ENCODE measurements around the gene CHPF2. TPM values are rescaled to one million over a fixed set of nuclear protein-coding genes. Genes with fewer than 3 reads are reported as not detected.

CHPF2 gene
- total RNA-seq, 1 donor from 2014 or later: 12.1 TPM

- ATAC-seq (no peak), DNase-seq (peak; percentile 28)
- intact Hi-C loops (cut with micrococcal nuclease): no loop called here
Observed at GRCh38 chr7:151252961-151253711, 20.9 kb downstream of the CHPF2 start.

GRCh38 chr7:151254316-151254715 is 22.0 kb downstream of the CHPF2 start:
- ATAC-seq (peak; percentile 24), DNase-seq (peak; percentile 75)
- intact Hi-C loops (cut with micrococcal nuclease): no loop called here

- peak; percentile 14 for DNase-seq
- intact Hi-C loops (cut with micrococcal nuclease): no loop called here
- no peak for ATAC-seq
Observed at GRCh38 chr7:151254851-151255250, 22.6 kb downstream of the CHPF2 start.

- no peak for ATAC-seq
- intact Hi-C loops (cut with micrococcal nuclease): no loop called here
- DNase-seq: no peak
Observed at GRCh38 chr7:151255390-151255789, 23.1 kb downstream of the CHPF2 start.

GRCh38 chr7:151256410-151257045 is 24.2 kb downstream of the CHPF2 start:
- DNase-seq: peak; percentile 57
- peak; percentile 13 for ATAC-seq
- intact Hi-C loops (cut with micrococcal nuclease): no loop called here

GRCh38 chr7:151257990-151258389 is 25.7 kb downstream of the CHPF2 start:
- DNase-seq (no peak), ATAC-seq (no peak)
- intact Hi-C loops (cut with micrococcal nuclease): no loop called here

GRCh38 chr7:151260471-151260870 is 28.2 kb downstream of the CHPF2 start:
- ATAC-seq (no peak), DNase-seq (peak; percentile 17)
- intact Hi-C loops (cut with micrococcal nuclease): no loop called here

- intact Hi-C loops (cut with micrococcal nuclease): no loop called here
- DNase-seq (no peak), ATAC-seq (no peak)
Observed at GRCh38 chr7:151260883-151261282, 28.6 kb downstream of the CHPF2 start.

GRCh38 chr7:151261529-151261928 is 29.2 kb downstream of the CHPF2 start:
- DNase-seq: no peak
- peak; percentile 57 for ATAC-seq
- intact Hi-C loops (cut with micrococcal nuclease): no loop called here

GRCh38 chr7:151264615-151265014 is 32.3 kb downstream of the CHPF2 start:
- no peak for DNase-seq
- no peak for ATAC-seq
- intact Hi-C loops (cut with micrococcal nuclease): no loop called here

- intact Hi-C loops (cut with micrococcal nuclease): no loop called here
- no peak for DNase-seq
- no peak for ATAC-seq
Observed at GRCh38 chr7:151265351-151265931, 33.2 kb downstream of the CHPF2 start.

- no peak for ATAC-seq
- no peak for DNase-seq
Observed at GRCh38 chr7:151269511-151269910, 37.2 kb downstream of the CHPF2 start.

GRCh38 chr7:151271699-151272355 is 39.5 kb downstream of the CHPF2 start:
- DNase-seq: no peak

More at GRCh38 chr7:151269511-151269910, 37.2 kb downstream of the CHPF2 start:
- intact Hi-C loops (cut with micrococcal nuclease): no loop called here

GRCh38 chr7:151272405-151272804 is 40.1 kb downstream of the CHPF2 start:
- DNase-seq (no peak), ATAC-seq (no peak)
- intact Hi-C loops (cut with micrococcal nuclease): no loop called here

More at GRCh38 chr7:151271699-151272355, 39.5 kb downstream of the CHPF2 start:
- peak; percentile 71 for ATAC-seq
- intact Hi-C loops (cut with micrococcal nuclease): no loop called here

- ATAC-seq (peak; percentile 50), DNase-seq (peak; percentile 45)
- intact Hi-C loops (cut with micrococcal nuclease): no loop called here
Observed at GRCh38 chr7:151272877-151273276, 40.6 kb downstream of the CHPF2 start.

GRCh38 chr7:151273651-151274390 is 41.5 kb downstream of the CHPF2 start:
- ATAC-seq (no peak), DNase-seq (no peak)
- intact Hi-C loops (cut with micrococcal nuclease): no loop called here

- DNase-seq (no peak), ATAC-seq (no peak)
- intact Hi-C loops (cut with micrococcal nuclease): no loop called here
Observed at GRCh38 chr7:151274396-151274795, 42.1 kb downstream of the CHPF2 start.

GRCh38 chr7:151274936-151275812 is 42.9 kb downstream of the CHPF2 start:
- intact Hi-C loops (cut with micrococcal nuclease): no loop called here
- no peak for DNase-seq

More at GRCh38 chr7:151274936-151275812, 42.9 kb downstream of the CHPF2 start:
- no peak for ATAC-seq
